Activated CD8-positive, alpha-beta memory T cell treated with anti-CD3 and anti-CD28 coated beads, Interleukin-2, amount 10 ng/mL, durations not matched to agents 7 days and 5 days (primary cell): ENCODE data around the gene ATP23. TPM values are rescaled to one million over a fixed set of nuclear protein-coding genes. Genes with fewer than 3 reads are reported as not detected.
A peak's percentile ranks its signal among the peaks of the same experiment; 100 is the strongest.

Source experiments
- ATAC-seq: fragments of 150-1000 bp; cut with Tn5 transposase; one replicate; pipeline ENCODE4 v1.10.0; 2021; ENCODE audit warnings: moderate library complexity
- CTCF ChIA-PET: fragments of 350-600 bp; sonication (Branson Sonifier 250); formaldehyde crosslinking; loops from one replicate; lab custom pipeline; 2021; ENCODE audit warnings: antibody characterized with exemption; lab: Charles Lee
- DNase-seq: peaks from one replicate; pipeline ENCODE4 v3.0.0-alpha.2; 2020
- H3K27ac Mint-ChIP-seq: one replicate; pipeline ENCODE4 v1.8.0; 2021; ENCODE audit warnings: mild to moderate bottlenecking, mixed read lengths
- H3K27me3 Mint-ChIP-seq: one replicate; pipeline ENCODE4 v1.8.0; 2021; ENCODE audit warnings: mixed read lengths
- H3K36me3 Mint-ChIP-seq: one replicate; pipeline ENCODE4 v1.8.0; 2021; ENCODE audit warnings: mild to moderate bottlenecking, mixed read lengths
- H3K4me1 Mint-ChIP-seq: one replicate; pipeline ENCODE4 v1.8.0; 2021; ENCODE audit warnings: mixed read lengths
- H3K4me3 Mint-ChIP-seq: one replicate; pipeline ENCODE4 v1.8.0; 2021; ENCODE audit warnings: mild to moderate bottlenecking, moderate library complexity, mixed read lengths
- H3K9me3 Mint-ChIP-seq: one replicate; pipeline ENCODE4 v1.8.0; 2022; ENCODE audit warnings: low read depth, mixed read lengths
- total RNA-seq, 2 experiments: library from RNA; stranded (reverse); gene quantifications; one replicate each; pipeline ENCODE4 v1.2.3, GENCODE V29; 2021

Gene ATP23
- total RNA-seq, 2 experiments from 2014 or later = 14.8 to 21.0 TPM

DNA sequence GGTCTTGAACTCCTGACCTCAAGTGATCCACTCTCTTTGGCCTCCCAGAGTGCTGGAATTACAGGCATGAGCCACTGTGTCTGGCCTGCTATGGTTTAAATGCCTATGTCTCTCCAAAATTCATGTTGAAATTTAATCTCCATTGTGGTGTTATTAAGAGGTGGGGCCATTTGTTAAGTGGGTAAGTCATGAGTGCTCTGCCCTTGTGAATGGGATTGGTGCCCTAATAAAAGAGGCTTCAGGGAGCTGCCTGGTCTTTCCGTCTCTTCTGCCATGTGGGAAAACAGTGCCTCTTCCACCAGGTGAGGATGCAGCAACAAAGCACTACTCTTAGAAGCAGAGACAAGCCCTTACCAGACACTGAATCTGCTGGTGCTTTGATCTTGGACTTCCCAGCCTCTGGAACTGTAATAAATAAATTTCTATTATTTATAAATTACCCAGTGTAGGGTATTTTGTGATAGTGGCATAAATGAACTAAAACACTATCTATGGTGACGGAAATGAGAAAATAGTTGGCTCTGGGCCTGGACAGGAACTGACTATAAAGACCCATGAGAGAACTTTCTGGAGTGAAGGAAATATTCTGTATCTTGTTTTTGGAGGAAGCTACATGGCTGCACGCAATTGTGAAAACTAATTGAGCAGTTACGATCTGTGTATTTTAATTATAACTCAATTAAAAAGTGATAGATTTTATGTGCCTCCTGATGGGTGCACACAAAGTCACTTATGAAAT lies 12.1 kb upstream of the ATP23 start:
- no peak for ATAC-seq
- Mint-ChIP-seq H3K4me3 (no peak overlapping the region), H3K27me3 (no peaks in the 10 kb centered on the region), H3K36me3 (peaks cover 16% of the 10 kb centered on the region), H3K4me1 (peaks cover 2% of the 10 kb centered on the region), H3K27ac (no peak overlapping the region), H3K9me3 (no peaks in the 10 kb centered on the region)
- no peak for DNase-seq
- CTCF ChIA-PET = no interaction called here

DNA sequence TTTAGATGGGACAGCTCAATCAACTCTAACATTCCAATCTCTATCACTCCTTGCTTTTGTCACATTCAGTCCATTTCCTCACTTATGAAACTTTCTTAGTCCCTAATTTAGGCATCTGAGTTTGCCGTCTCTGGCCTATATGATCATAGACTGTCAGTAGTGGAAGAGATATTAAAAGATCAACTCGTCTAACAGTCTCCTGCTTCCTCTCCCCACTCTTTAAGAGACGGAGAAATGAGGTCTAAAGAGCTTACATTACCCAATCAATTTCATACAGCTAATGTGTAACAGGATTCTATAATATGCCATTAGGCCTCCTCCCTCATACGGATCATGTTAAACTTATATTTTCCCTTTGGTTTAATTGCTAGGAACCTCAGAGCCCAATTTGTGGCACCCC lies 6.5 kb upstream of the ATP23 start:
- peak overlapping the region; percentile 97 for H3K27ac Mint-ChIP-seq
- DNase-seq = no peak
- no peak for ATAC-seq
- H3K4me1 Mint-ChIP-seq = peaks cover 27% of the 10 kb centered on the region
- H3K36me3 Mint-ChIP-seq = peaks cover 27% of the 10 kb centered on the region
- peak overlapping the region; percentile 96 for H3K4me3 Mint-ChIP-seq
- H3K9me3 Mint-ChIP-seq = no peaks in the 10 kb centered on the region
- H3K27me3 Mint-ChIP-seq = no peaks in the 10 kb centered on the region
- CTCF ChIA-PET = interaction anchor here (1.4 kb wide), 1 partner anchor 13 kb away, joined by 3 read pairs; no protein-coding TSS in a partner anchor

DNA sequence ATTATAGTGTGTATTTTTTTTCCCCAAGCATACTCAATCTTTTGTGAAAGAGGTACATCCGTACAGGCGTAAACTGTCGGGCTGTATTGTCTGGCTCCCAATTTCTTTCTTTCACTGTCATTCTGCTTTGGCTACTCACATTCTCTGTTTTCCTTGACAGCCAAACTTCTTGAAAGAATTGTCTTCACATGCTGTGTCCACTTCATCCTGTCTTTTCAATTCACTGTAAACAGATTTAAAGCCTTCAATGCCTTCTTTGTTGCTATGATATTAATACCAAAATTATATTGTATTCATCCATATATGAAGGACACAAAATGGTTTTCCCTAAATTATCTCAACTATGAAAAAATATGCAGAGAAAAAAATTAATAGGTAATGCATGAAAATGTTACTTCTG lies 6.0 kb upstream of the ATP23 start:
- H3K36me3 Mint-ChIP-seq = peaks cover 27% of the 10 kb centered on the region
- no peaks in the 10 kb centered on the region for H3K9me3 Mint-ChIP-seq
- no peak for ATAC-seq
- CTCF ChIA-PET = interaction anchor here (1.0 kb wide), 1 partner anchor 29 kb away, joined by 4 read pairs; no protein-coding TSS in a partner anchor
- no peaks in the 10 kb centered on the region for H3K27me3 Mint-ChIP-seq
- peaks cover 31% of the 10 kb centered on the region for H3K4me1 Mint-ChIP-seq
- H3K4me3 Mint-ChIP-seq = peak overlapping the region; percentile 96
- no peak for DNase-seq
- peak overlapping the region; percentile 97 for H3K27ac Mint-ChIP-seq

DNA sequence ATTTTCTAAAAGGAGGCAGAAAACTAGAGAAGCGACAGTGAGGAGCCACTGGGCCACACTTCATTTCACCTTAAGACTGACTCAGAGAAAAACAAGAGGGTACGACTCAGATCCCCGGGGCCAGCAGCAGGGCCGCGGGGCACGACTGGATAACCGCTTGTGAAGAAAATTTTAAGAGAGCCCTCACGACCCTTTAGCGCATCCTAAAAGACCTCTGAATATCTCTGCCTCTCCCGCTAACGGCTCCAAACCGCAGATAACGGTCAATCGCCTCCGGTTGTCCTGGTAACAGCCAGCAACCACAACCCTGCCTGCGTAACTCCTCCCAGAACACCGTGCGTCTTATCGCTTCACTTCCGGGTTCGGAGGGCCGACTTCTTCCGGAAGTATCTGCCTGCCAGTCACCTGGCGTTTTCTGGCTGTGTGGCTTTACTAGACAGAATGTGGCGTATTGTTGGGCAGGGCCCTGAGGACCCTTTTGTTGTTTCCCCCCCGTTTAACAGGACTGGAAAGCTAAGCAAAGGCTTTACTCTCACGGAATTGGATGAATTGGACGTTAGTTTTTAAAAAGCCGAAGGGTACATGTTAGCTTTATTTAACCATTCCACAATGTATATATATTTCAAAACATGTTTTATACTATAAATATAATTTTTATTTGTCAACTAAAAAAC lies 5.4 kb upstream of the ATP23 start:
- CTCF ChIA-PET = interaction anchor here (1.0 kb wide), 2 partner anchors 30 to 117 kb away, joined by 3 to 4 read pairs; partner anchors contain the start of gene AVIL
- Mint-ChIP-seq H3K27me3 (no peaks in the 10 kb centered on the region), H3K4me3 (peak overlapping the region; percentile 96), H3K4me1 (peaks cover 37% of the 10 kb centered on the region), H3K9me3 (no peaks in the 10 kb centered on the region), H3K27ac (peak overlapping the region; percentile 97), H3K36me3 (peaks cover 27% of the 10 kb centered on the region)
- peak; percentile 98 for DNase-seq
- ATAC-seq = peak; percentile 93

DNA sequence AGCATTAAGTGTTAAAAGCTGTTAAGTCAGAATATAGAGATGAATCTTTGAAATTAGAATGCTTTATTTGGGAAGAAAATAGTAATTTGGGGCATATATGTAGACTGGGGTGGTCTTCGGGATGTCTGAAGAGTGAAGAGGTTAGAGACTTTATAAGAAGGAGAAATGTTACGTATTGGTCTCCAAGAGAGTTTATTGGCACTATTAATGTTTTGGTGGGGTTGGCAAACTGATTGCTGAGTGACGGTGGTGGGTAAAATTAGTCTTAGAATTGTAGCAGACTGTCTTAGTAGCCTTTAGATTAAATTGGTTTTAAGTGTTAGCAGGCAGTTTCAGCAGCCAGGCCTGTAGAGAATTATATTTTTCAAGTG lies 4.9 kb upstream of the ATP23 start:
- Mint-ChIP-seq H3K27me3 (no peaks in the 10 kb centered on the region), H3K9me3 (no peaks in the 10 kb centered on the region), H3K4me1 (peaks cover 38% of the 10 kb centered on the region), H3K4me3 (peak overlapping the region; percentile 96), H3K27ac (peak overlapping the region; percentile 85), H3K36me3 (peaks cover 26% of the 10 kb centered on the region)
- CTCF ChIA-PET = interaction anchor here (1.0 kb wide), 1 partner anchor 118 kb away, joined by 3 read pairs; the partner anchor contains the start of gene AVIL
- no peak for DNase-seq
- no peak for ATAC-seq

- CTCF ChIA-PET = no interaction called here
- Mint-ChIP-seq H3K27ac (no peak overlapping the region), H3K4me1 (peaks cover 56% of the 10 kb centered on the region), H3K36me3 (peaks cover 13% of the 10 kb centered on the region), H3K9me3 (no peaks in the 10 kb centered on the region), H3K4me3 (no peak overlapping the region), H3K27me3 (no peaks in the 10 kb centered on the region)
- ATAC-seq (no peak), DNase-seq (no peak)
These were observed 2.1 kb upstream of the ATP23 start for GRCh38 chr12:57939291-57939690.

GRCh38 chr12:57940052-57940914 lies 1.1 kb upstream of the ATP23 start:
- Mint-ChIP-seq H3K27ac (peak overlapping the region; percentile 100), H3K4me3 (peak overlapping the region; percentile 81), H3K27me3 (no peaks in the 10 kb centered on the region), H3K4me1 (peaks cover 52% of the 10 kb centered on the region), H3K9me3 (no peaks in the 10 kb centered on the region), H3K36me3 (peaks cover 7% of the 10 kb centered on the region)
- DNase-seq = no peak
- CTCF ChIA-PET = interaction anchor here (0.9 to 1.6 kb wide), 2 partner anchors 107 to 138 kb away, joined by 3 to 5 read pairs; no protein-coding TSS in a partner anchor
- peak; percentile 2 for ATAC-seq

DNA sequence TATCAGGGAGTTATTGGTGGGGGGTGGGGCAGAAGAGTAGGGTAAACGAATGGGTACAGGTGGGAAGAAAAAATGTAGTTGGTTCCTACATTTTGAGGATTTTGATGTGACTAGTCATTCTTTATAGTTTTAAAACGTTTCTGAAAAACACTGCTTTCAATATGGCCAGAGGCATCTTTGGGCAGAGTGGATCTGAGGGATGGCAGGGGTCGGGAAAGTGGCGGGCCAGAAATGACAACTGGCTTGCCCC lies 527 bp upstream of the ATP23 start:
- CTCF ChIA-PET = interaction anchor here (0.9 to 1.6 kb wide), 3 partner anchors 42 to 139 kb away, joined by 3 to 5 read pairs (median 3); no protein-coding TSS in a partner anchor

GRCh38 chr12:57943438-57944080 lies 2.2 kb downstream of the ATP23 start:
- H3K36me3 Mint-ChIP-seq = peaks cover 14% of the 10 kb centered on the region
- H3K4me3 Mint-ChIP-seq = no peak overlapping the region

More for the DNA sequence above, 527 bp upstream of the ATP23 start:
- Mint-ChIP-seq H3K36me3 (peaks cover 9% of the 10 kb centered on the region), H3K27me3 (no peaks in the 10 kb centered on the region), H3K27ac (peak overlapping the region; percentile 100), H3K4me1 (peaks cover 50% of the 10 kb centered on the region), H3K4me3 (peak overlapping the region; percentile 81), H3K9me3 (no peaks in the 10 kb centered on the region)
- DNase-seq = peak; percentile 44
- no peak for ATAC-seq

GRCh38 chr12:57944313-57945023 lies 3.1 kb downstream of the ATP23 start:
- DNase-seq (no peak), ATAC-seq (no peak)
- Mint-ChIP-seq H3K36me3 (peaks cover 18% of the 10 kb centered on the region), H3K4me1 (peaks cover 39% of the 10 kb centered on the region), H3K4me3 (no peak overlapping the region), H3K9me3 (no peaks in the 10 kb centered on the region), H3K27ac (no peak overlapping the region), H3K27me3 (no peaks in the 10 kb centered on the region)
- CTCF ChIA-PET = no interaction called here

More at GRCh38 chr12:57943438-57944080, 2.2 kb downstream of the ATP23 start:
- Mint-ChIP-seq H3K4me1 (peaks cover 45% of the 10 kb centered on the region), H3K9me3 (no peaks in the 10 kb centered on the region), H3K27ac (no peak overlapping the region), H3K27me3 (no peaks in the 10 kb centered on the region)
- DNase-seq (no peak), ATAC-seq (no peak)
- CTCF ChIA-PET = no interaction called here

- no peak overlapping the region for H3K4me3 Mint-ChIP-seq
- DNase-seq (no peak), ATAC-seq (no peak)
- no peak overlapping the region for H3K27ac Mint-ChIP-seq
- peaks cover 7% of the 10 kb centered on the region for H3K4me1 Mint-ChIP-seq
- no peaks in the 10 kb centered on the region for H3K27me3 Mint-ChIP-seq
- CTCF ChIA-PET = interaction anchor here (1.2 kb wide), 1 partner anchor 8 kb away, joined by 3 read pairs; no protein-coding TSS in a partner anchor
- H3K36me3 Mint-ChIP-seq = peaks cover 57% of the 10 kb centered on the region
- H3K9me3 Mint-ChIP-seq = no peaks in the 10 kb centered on the region
These were observed 11.4 kb downstream of the ATP23 start for GRCh38 chr12:57952766-57953165.

- Mint-ChIP-seq H3K9me3 (peaks cover 7% of the 10 kb centered on the region), H3K4me3 (no peak overlapping the region), H3K4me1 (peaks cover 7% of the 10 kb centered on the region), H3K36me3 (peaks cover 64% of the 10 kb centered on the region), H3K27me3 (no peaks in the 10 kb centered on the region), H3K27ac (no peak overlapping the region)
- no peak for ATAC-seq
- DNase-seq = no peak
- CTCF ChIA-PET = no interaction called here
These were observed 13.4 kb downstream of the ATP23 start for GRCh38 chr12:57954768-57955167.
